Keratinocyte (primary cell): ENCODE data around the gene ZNF646. TPM values are rescaled to one million over a fixed set of nuclear protein-coding genes. Genes with fewer than 3 reads are reported as not detected.

Experiments
- DNase-seq: peaks from one replicate; pipeline ENCODE4 v3.0.0-alpha.2; 2011; ENCODE audit warnings: low read depth, missing footprints, low spot score
- FAIRE-seq: peaks from 2 replicates; lab custom pipeline; 2011; peaks lifted over from hg19 to GRCh38; lab: Jason Lieb, UNC
- H2AFZ ChIP-seq: 2 replicates; pipeline ENCODE4 v1.6.0; 2012; ENCODE audit warnings: low read length, control low read depth, inconsistent platforms; ENCODE audit not compliant: control insufficient read depth
- H3K27ac ChIP-seq: 2 replicates; pipeline ENCODE4 v1.5.1; 2011; ENCODE audit warnings: low read length; ENCODE audit not compliant: control insufficient read depth, insufficient read depth
- H3K27me3 ChIP-seq: 3 replicates; pipeline ENCODE4 v1.6.0; 2011; ENCODE audit warnings: low read length; ENCODE audit not compliant: control insufficient read depth, insufficient read depth; ENCODE audit errors: extremely low read depth
- H3K36me3 ChIP-seq, 2 experiments: 2 replicates in 1 of 2; 3 replicates in 1 of 2; pipeline ENCODE4 v1.5.1; 2011; ENCODE audit warnings: low read length in 2 of 2, mild to moderate bottlenecking in 1 of 2; ENCODE audit not compliant: control insufficient read depth in 2 of 2, insufficient read depth in 2 of 2; ENCODE audit errors: extremely low read depth in 1 of 2
- H3K4me1 ChIP-seq: 3 replicates; pipeline ENCODE4 v1.5.1; 2011; ENCODE audit warnings: low read length; ENCODE audit not compliant: control insufficient read depth, insufficient read depth; ENCODE audit errors: extremely low read depth
- H3K4me2 ChIP-seq: 3 replicates; pipeline ENCODE4 v1.6.0; 2011; ENCODE audit warnings: low read depth, low read length; ENCODE audit not compliant: control insufficient read depth, insufficient read depth; ENCODE audit errors: extremely low read depth
- H3K4me3 ChIP-seq, 3 experiments: fragments of 200-600 bp in 1 of 3; sonication (generic) in 1 of 3; 2 replicates in 2 of 3; 3 replicates in 1 of 3; pipeline ENCODE4 v1.5.1; 2011 to 2016; ENCODE audit warnings: low read length in 3 of 3, mild to moderate bottlenecking in 3 of 3, control low read depth in 2 of 3, inconsistent platforms in 1 of 3, low read depth in 1 of 3, mixed read lengths in 1 of 3, mixed run types in 1 of 3, moderate library complexity in 1 of 3; ENCODE audit not compliant: control insufficient read depth in 2 of 3, insufficient read depth in 2 of 3; ENCODE audit errors: extremely low read depth in 1 of 3
- H3K79me2 ChIP-seq: 2 replicates; pipeline ENCODE4 v1.6.0; 2012; ENCODE audit warnings: low read length; ENCODE audit not compliant: control insufficient read depth, insufficient read depth
- H3K9ac ChIP-seq: 3 replicates; pipeline ENCODE4 v1.6.0; 2011; ENCODE audit warnings: low read length; ENCODE audit not compliant: control insufficient read depth, insufficient read depth; ENCODE audit errors: extremely low read depth
- H3K9me1 ChIP-seq: 3 replicates; pipeline ENCODE4 v1.6.0; 2011; ENCODE audit warnings: low read length; ENCODE audit not compliant: control insufficient read depth, insufficient read depth; ENCODE audit errors: extremely low read depth
- H3K9me3 ChIP-seq: 2 replicates; pipeline ENCODE4 v1.5.1; 2012; ENCODE audit warnings: low read depth, low read length; ENCODE audit not compliant: control insufficient read depth
- H4K20me1 ChIP-seq: 3 replicates; pipeline ENCODE4 v1.6.0; 2011; ENCODE audit warnings: low read length; ENCODE audit not compliant: control insufficient read depth, insufficient read depth; ENCODE audit errors: extremely low read depth
- EZH2 ChIP-seq: IDR thresholded peaks from one replicate; pipeline ENCODE4 v1.6.1; 2012; ENCODE audit warnings: inconsistent platforms, mild to moderate bottlenecking, low read length, moderate library complexity
- dilution Hi-C: fragments of 300-500 bp; cut with MboI; formaldehyde crosslinking; loops from one replicate; pipeline ENCODE4 v1.7.0; 2020; ENCODE audit warnings: low sequenced_read_pairs; ENCODE audit not compliant: extremely low pct_ligation_motif_present
- polyA plus RNA-seq, 5 experiments: library from polyadenylated mRNA; depleted of rRNA in 3 of 5; stranded (reverse) in 3 of 5; stranded (forward) in 1 of 5; unstranded in 1 of 5; fragments of >200 nt; gene quantifications; 1 replicate in 1 of 5; 2 replicates in 3 of 5; 3 replicates in 1 of 5; pipeline versions ENCODE4 v1.2.1 to v1.2.3, GENCODE V29; 2011 to 2012; ENCODE audit warnings: missing spikeins in 2 of 5, low read depth in 1 of 5, low replicate concordance in 1 of 5
- TF ChIP-seq, protein P1 (sequence below), 3 experiments: IDR thresholded peaks in 1 of 3; conservative IDR thresholded peaks in 1 of 3; optimal IDR thresholded peaks in 1 of 3; 2 replicates in 2 of 3; 3 replicates in 1 of 3; pipeline versions ENCODE3 to v1.5.1; 2011; ENCODE audit warnings: low read length in 3 of 3, mild to moderate bottlenecking in 3 of 3, moderate library complexity in 2 of 3, control low read depth in 1 of 3, inconsistent platforms in 1 of 3; ENCODE audit not compliant: insufficient read depth in 2 of 3; ENCODE audit errors: extremely low read depth in 1 of 3

The ZNF646 gene
- polyA plus RNA-seq, 1 donor (not counting 4 experiments of a cell fraction or from before 2014, with no cell fraction given) = 2.5 TPM

DNA sequence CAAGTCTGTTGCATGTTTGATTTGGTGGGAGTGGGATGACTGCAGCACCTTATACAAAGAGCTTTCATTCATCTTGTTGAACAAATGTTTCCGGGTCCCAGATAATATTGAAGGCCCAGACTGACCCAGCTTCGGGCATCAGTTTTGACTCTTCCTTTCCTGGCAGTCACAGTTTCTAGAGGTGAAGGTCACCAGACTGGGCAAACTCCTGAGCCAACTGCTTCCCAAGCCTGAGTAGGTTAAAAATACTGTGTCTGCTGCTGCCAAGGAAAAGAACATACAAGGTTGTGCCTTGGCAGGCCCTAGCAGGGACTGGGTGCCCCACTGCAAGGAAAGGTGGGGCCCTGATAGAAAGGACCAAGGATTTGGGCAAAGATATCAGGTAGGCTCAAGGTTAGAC lies 38.5 kb downstream of the ZNF646 start:
- FAIRE-seq = no peak
- H3K27ac ChIP-seq = no peak overlapping the region
- dilution Hi-C loops = no loop called here

DNA sequence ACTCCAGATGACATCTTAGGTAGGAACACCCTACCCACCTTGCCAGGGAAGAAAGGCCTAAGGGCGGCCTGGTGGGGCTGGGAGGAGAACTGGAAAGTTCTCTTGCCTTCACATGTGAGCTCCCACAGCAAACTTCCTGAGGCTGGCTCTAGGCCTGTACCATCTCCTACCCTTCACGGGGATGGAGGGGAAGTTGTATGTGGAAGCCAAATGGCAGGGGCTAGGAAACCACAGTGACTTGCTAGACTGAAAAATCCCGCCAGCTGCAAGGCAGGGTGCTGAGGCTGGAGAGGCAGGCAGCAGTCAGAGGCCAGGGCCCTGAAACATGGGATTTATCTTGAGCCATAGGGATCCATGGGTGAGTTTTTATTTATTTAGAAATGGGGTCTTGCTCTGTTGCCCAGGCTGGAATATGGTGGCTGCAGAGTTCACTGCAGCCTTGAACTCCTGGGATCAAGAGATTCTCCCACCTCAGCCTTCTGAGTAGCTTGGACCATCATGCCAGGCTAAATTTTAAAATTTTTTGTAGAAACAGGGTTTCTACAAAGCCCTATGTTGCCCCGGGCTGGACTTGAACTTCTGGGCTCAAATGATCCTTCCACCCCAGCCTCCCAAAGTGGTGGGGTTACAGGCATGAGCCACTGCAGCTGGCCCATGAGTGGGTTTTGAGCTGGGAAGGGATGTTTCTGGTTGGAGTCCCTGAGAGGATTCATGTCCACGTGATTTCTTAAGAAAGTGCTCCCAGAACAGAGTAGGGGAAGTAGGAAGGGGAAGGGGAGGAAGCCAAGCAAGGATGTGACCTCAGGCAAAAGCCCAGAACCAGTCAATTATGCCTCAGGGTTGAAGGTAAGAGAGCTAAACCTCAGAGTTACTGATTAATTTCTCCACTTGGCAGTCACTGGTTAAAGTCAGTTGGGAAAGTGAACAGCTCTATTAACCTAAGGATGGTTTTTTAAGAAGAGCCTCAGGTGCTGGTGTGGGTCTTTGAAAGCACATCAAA lies 39.2 kb downstream of the ZNF646 start:
- no peaks in the 10 kb centered on the region for H4K20me1 ChIP-seq
- no peak overlapping the region for H3K9ac ChIP-seq
- TF ChIP-seq, protein P1, sequence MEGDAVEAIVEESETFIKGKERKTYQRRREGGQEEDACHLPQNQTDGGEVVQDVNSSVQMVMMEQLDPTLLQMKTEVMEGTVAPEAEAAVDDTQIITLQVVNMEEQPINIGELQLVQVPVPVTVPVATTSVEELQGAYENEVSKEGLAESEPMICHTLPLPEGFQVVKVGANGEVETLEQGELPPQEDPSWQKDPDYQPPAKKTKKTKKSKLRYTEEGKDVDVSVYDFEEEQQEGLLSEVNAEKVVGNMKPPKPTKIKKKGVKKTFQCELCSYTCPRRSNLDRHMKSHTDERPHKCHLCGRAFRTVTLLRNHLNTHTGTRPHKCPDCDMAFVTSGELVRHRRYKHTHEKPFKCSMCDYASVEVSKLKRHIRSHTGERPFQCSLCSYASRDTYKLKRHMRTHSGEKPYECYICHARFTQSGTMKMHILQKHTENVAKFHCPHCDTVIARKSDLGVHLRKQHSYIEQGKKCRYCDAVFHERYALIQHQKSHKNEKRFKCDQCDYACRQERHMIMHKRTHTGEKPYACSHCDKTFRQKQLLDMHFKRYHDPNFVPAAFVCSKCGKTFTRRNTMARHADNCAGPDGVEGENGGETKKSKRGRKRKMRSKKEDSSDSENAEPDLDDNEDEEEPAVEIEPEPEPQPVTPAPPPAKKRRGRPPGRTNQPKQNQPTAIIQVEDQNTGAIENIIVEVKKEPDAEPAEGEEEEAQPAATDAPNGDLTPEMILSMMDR (optimal IDR thresholded peaks at IDR 0.05 in 1 of 3, IDR thresholded peaks at IDR 0.05 in 1 of 3, conservative IDR thresholded peaks at IDR 0.05 in 1 of 3; ENCODE audit: extremely low read depth in 1 of 3, insufficient read depth in 2 of 3, low read length in 3 of 3) = no peak
- TF ChIP-seq EZH2 = no peak
- dilution Hi-C loops = no loop called here
- no peaks in the 10 kb centered on the region for H3K9me1 ChIP-seq
- DNase-seq = no peak
- no peak overlapping the region for H2AFZ ChIP-seq
- peaks cover 18 to 24% of the 10 kb centered on the region in 2 experiments for H3K36me3 ChIP-seq
- no peak overlapping the region for H3K4me3 ChIP-seq
- no peak overlapping the region for H3K27ac ChIP-seq
- FAIRE-seq = no peak
- H3K4me1 ChIP-seq = peaks cover 12% of the 10 kb centered on the region
- H3K4me2 ChIP-seq = no peak overlapping the region
- no peaks in the 10 kb centered on the region for H3K9me3 ChIP-seq
- H3K79me2 ChIP-seq = peaks cover 20% of the 10 kb centered on the region
- H3K27me3 ChIP-seq = no peaks in the 10 kb centered on the region

More for the DNA sequence above, 38.5 kb downstream of the ZNF646 start:
- H2AFZ ChIP-seq = no peak overlapping the region
- TF ChIP-seq EZH2 = no peak
- TF ChIP-seq, protein P1 (optimal IDR thresholded peaks at IDR 0.05 in 1 of 3, IDR thresholded peaks at IDR 0.05 in 1 of 3, conservative IDR thresholded peaks at IDR 0.05 in 1 of 3; ENCODE audit: extremely low read depth in 1 of 3, insufficient read depth in 2 of 3, low read length in 3 of 3) = no peak
- no peak overlapping the region for H3K9ac ChIP-seq
- DNase-seq = no peak
- H3K79me2 ChIP-seq = peaks cover 21% of the 10 kb centered on the region
- peaks cover 18 to 24% of the 10 kb centered on the region in 2 experiments for H3K36me3 ChIP-seq
- H3K9me3 ChIP-seq = no peaks in the 10 kb centered on the region
- H3K9me1 ChIP-seq = no peaks in the 10 kb centered on the region
- no peak overlapping the region for H3K4me3 ChIP-seq
- no peak overlapping the region for H3K4me2 ChIP-seq
- H3K27me3 ChIP-seq = no peaks in the 10 kb centered on the region
- peaks cover 8% of the 10 kb centered on the region for H3K4me1 ChIP-seq
- no peaks in the 10 kb centered on the region for H4K20me1 ChIP-seq
